ENCODE results near the gene PPT2. TPM values are rescaled to one million over a fixed set of nuclear protein-coding genes. Genes with fewer than 3 reads are reported as not detected.

PPT2 gene
- total and polyA plus RNA-seq, 4 donors: 20.7 to 75.1 (median 40.1) TPM

DNA sequence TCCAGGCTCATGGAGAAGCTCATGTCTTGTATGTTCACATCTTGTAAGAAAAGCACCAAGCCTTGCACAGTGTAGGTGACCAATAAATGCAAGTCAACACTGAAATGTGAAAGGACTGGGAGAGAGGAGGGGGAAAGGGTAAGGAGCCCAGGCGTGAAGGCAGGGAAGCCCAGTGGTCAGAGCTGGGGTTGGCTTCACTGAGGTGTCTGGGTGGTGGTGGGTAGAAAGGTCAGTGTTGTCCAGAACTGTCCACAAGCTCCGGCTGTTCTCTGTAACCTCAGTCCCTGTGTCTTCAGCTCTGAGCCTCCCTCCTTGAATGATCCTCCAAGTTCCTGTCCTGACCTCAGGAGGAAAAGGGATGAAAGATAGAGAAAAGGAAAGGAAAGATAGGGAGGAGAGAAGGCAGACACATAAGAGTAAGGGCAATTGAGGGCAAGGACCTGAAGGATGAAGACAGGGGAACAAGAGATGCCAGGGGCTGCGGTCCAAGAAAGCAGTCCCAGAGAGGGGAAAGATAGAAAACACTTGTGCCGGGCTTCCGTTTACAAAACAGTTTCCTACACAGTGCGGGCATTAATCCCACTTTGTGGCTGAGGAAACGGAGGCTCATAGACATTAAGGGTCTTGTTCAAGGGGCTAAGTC, 42.4 kb upstream of the PPT2 start:
- H3K27ac ChIP-seq (ENCODE audit: low read depth, low read length): peak overlapping the region; percentile 84
- H3K4me1 ChIP-seq (ENCODE audit: control insufficient read depth, insufficient read depth, low read length): peaks cover 40% of the 10 kb centered on the region
- WGBS (ENCODE audit: insufficient coverage): 71% methylated on average over 1 of the region's 7 CpGs
- H3K9me3 ChIP-seq (ENCODE audit: control insufficient read depth, insufficient read depth, low read length): no peaks in the 10 kb centered on the region
- H3K36me3 ChIP-seq (ENCODE audit: control insufficient read depth, insufficient read depth, low read length): peaks cover 30% of the 10 kb centered on the region
- H3K27me3 ChIP-seq (ENCODE audit: control insufficient read depth, insufficient read depth, low read length): peaks cover 26% of the 10 kb centered on the region
- DNase-seq (ENCODE audit: low read depth in 4 of 6, low spot score in 6 of 6): no peak
- no peak overlapping the region for H3K4me3 ChIP-seq (ENCODE audit: low read depth, low read length)

DNA sequence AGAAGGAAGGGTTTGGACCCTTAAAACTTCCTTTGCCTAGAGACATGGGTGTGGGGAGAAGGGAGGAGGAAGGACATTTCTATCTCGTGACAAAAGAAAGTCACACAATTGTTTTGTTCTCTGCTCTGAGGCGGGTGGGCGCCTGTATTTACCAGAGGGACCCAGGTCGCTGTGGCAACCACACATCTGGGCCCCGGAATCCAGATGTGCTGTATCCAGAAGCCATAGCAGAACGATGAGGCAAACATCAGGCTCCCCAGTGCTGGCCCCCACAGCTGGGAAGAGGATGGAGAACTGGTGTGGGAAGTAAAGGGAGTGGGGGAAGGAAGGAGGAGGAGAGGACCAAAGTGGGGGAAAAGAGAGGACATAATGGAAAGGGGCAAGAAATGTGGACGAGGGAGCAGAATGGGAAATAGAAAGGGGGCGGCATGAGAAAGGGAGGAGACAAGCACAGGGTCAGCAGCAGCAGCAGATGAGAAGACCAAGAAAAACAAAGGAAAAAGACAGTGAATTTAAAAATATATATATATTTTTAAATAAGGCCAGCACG, 41.4 kb upstream of the PPT2 start:
- Histone ChIP-seq H3K27ac (ENCODE audit: low read depth, low read length) (peak overlapping the region; percentile 84), H3K36me3 (ENCODE audit: control insufficient read depth, insufficient read depth, low read length) (peaks cover 40% of the 10 kb centered on the region), H3K4me3 (ENCODE audit: low read depth, low read length) (no peak overlapping the region), H3K4me1 (ENCODE audit: control insufficient read depth, insufficient read depth, low read length) (peaks cover 38% of the 10 kb centered on the region), H3K9me3 (ENCODE audit: control insufficient read depth, insufficient read depth, low read length) (no peaks in the 10 kb centered on the region), H3K27me3 (ENCODE audit: control insufficient read depth, insufficient read depth, low read length) (peaks cover 25% of the 10 kb centered on the region)
- 35% methylated on average over 7 of the region's 9 CpGs for WGBS (ENCODE audit: insufficient coverage)
- DNase-seq (ENCODE audit: low read depth in 4 of 6, low spot score in 6 of 6): no peak

DNA sequence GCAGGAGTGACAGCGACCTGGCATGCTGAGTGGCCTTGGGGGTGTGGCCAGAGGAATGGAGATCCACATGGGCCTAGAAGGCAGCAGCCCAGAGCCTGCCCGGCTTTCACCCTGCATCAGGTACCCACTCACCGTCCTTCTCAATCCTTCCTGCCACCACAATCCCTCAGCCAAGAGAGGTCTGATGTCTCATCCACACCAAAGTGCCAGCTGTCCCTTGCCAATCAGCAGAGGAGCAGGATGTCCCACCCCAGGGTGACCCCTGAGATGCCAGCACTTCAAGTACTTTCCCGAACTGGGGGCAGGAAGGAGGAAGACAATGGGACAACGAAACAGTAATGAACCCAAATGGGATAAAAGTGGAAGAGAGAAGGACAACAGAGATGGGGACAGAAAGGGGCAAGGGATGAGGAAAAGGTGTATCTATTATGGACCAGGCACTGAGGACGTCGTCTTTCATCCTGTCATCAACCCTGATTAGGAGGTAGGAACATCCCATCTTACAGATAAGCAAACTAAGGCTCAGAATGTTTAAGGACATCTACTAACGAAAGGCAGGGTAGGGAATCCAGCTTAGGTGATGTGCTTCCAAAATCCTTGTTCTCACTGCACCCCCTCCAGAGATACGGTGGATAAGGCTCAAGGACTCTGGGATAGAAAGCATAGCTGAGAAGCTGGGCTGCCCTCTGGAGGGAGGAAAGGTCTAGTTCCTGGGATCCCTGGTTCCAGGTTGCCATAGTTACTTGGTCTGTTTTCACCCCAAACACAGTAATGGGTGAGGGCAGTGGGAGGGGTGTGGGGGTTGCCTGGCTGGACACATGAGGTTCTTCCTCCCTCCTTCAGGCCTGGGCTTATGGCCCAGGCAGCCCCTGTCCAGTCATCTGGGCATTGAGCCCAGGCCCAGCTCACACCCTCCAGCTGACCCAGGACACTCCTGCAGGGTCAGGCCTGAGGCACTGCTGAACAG, 40.3 kb upstream of the PPT2 start:
- peak overlapping the region; percentile 84 for H3K27ac ChIP-seq (ENCODE audit: low read depth, low read length)
- peak in 2 of 6 donors; percentile 22 to 91 for DNase-seq (ENCODE audit: low read depth in 4 of 6, low spot score in 6 of 6)
- H3K36me3 ChIP-seq (ENCODE audit: control insufficient read depth, insufficient read depth, low read length): peaks cover 51% of the 10 kb centered on the region
- no peaks in the 10 kb centered on the region for H3K9me3 ChIP-seq (ENCODE audit: control insufficient read depth, insufficient read depth, low read length)
- no peak overlapping the region for H3K4me3 ChIP-seq (ENCODE audit: low read depth, low read length)
- WGBS (ENCODE audit: insufficient coverage): 88% methylated on average over 5 of the region's 9 CpGs
- H3K4me1 ChIP-seq (ENCODE audit: control insufficient read depth, insufficient read depth, low read length): peaks cover 29% of the 10 kb centered on the region
- peaks cover 15% of the 10 kb centered on the region for H3K27me3 ChIP-seq (ENCODE audit: control insufficient read depth, insufficient read depth, low read length)

DNA sequence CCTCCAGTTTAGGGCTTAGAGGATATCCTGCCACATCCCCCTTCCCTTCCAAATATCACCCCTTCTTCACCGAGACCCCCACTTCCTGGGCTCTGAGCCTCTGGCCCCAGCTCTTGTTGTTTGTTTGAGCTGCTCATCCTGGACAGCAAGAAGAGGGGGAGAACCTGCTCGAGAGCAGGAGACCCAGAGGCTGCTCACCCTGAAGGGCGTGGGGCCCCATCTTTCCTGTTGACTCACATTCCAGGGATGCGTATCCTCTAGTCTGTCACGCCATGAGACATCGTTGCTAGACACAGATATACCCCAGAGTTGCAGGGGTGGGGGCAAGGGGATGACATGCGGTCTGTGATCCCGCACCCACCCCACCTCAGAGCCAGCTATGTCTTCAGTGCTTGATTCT, 39.1 kb upstream of the PPT2 start:
- 98% methylated on average over 4 of the region's 8 CpGs for WGBS (ENCODE audit: insufficient coverage)
- peaks cover 61% of the 10 kb centered on the region for H3K36me3 ChIP-seq (ENCODE audit: control insufficient read depth, insufficient read depth, low read length)
- H3K4me3 ChIP-seq (ENCODE audit: low read depth, low read length): no peak overlapping the region
- H3K9me3 ChIP-seq (ENCODE audit: control insufficient read depth, insufficient read depth, low read length): no peaks in the 10 kb centered on the region
- DNase-seq (ENCODE audit: low read depth in 4 of 6, low spot score in 6 of 6): no peak
- peaks cover 3% of the 10 kb centered on the region for H3K27me3 ChIP-seq (ENCODE audit: control insufficient read depth, insufficient read depth, low read length)
- H3K4me1 ChIP-seq (ENCODE audit: control insufficient read depth, insufficient read depth, low read length): peaks cover 28% of the 10 kb centered on the region
- peak overlapping the region; percentile 33 for H3K27ac ChIP-seq (ENCODE audit: low read depth, low read length)

DNA sequence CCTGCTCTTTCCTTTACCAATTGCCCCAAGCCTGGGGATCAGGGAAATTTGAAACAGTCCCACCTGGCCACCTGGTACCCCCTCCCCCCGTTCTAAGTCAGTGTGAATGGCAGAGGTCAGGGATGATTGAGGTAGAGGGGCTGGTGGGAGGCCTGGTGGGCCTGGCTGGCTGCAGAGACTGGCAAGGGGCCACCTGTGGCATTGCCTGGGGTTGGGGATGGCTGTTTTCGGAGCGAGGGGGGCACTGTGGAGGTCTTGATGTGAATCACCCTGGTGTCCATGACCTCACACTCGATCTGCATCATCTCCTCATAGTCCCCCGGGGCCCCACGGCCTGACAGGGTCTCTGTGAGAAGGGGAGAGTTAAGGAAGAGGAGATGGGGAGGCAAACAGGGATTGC, 38.3 kb upstream of the PPT2 start:
- Histone ChIP-seq H3K27me3 (ENCODE audit: control insufficient read depth, insufficient read depth, low read length) (no peaks in the 10 kb centered on the region), H3K9me3 (ENCODE audit: control insufficient read depth, insufficient read depth, low read length) (no peaks in the 10 kb centered on the region), H3K27ac (ENCODE audit: low read depth, low read length) (no peak overlapping the region), H3K4me1 (ENCODE audit: control insufficient read depth, insufficient read depth, low read length) (peaks cover 28% of the 10 kb centered on the region), H3K36me3 (ENCODE audit: control insufficient read depth, insufficient read depth, low read length) (peaks cover 67% of the 10 kb centered on the region), H3K4me3 (ENCODE audit: low read depth, low read length) (no peak overlapping the region)
- DNase-seq (ENCODE audit: low read depth in 4 of 6, low spot score in 6 of 6): no peak
- WGBS (ENCODE audit: insufficient coverage): 94% methylated on average over 2 of the region's 6 CpGs

DNA sequence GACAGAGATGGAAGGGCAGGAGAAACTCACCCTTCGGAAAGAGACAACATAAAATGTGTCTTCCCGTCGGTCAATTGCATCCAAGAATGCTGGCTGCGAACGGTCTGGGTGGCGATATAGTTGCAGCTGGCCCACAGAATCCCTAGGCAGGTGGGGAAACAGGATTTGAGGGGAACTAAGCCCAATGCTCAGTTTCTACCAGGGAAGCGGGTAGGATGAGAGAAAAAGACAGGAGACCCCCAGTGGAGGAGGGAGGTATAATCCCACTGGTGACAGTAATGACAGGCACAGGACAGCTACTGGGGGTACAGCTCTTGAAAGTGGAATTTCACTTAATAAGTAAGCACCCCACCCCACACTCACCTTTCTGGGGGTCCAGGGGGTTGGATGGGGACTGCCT, 37.3 kb upstream of the PPT2 start:
- DNase-seq (ENCODE audit: low read depth in 4 of 6, low spot score in 6 of 6): peak in 1 of 6 donors; percentile 26
- 84% methylated on average over 6 of the region's 7 CpGs for WGBS (ENCODE audit: insufficient coverage)
- Histone ChIP-seq H3K9me3 (ENCODE audit: control insufficient read depth, insufficient read depth, low read length) (no peaks in the 10 kb centered on the region), H3K4me3 (ENCODE audit: low read depth, low read length) (no peak overlapping the region), H3K36me3 (ENCODE audit: control insufficient read depth, insufficient read depth, low read length) (peaks cover 77% of the 10 kb centered on the region), H3K27ac (ENCODE audit: low read depth, low read length) (no peak overlapping the region), H3K4me1 (ENCODE audit: control insufficient read depth, insufficient read depth, low read length) (peaks cover 28% of the 10 kb centered on the region), H3K27me3 (ENCODE audit: control insufficient read depth, insufficient read depth, low read length) (no peaks in the 10 kb centered on the region)

DNA sequence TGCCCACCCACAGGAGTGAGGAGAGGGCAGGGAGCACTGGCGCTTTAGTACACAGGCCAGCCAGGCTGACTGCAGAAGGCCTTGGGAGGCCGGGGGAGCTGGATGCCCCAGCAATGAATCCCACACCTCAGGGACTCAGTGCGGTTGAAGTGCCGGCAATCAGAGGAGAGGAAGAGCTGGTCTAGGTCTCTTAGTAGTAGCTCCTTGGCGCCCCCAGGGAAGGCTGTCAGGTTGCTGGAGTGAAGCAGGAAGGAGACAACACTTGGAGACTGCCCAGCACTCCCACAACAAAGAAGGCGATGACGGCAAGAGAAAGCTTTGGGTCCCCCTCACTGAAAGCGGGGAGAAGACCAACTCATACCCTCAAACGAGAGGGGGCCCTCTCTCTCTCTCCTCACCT, 36.5 kb upstream of the PPT2 start:
- Histone ChIP-seq H3K27me3 (ENCODE audit: control insufficient read depth, insufficient read depth, low read length) (no peaks in the 10 kb centered on the region), H3K4me1 (ENCODE audit: control insufficient read depth, insufficient read depth, low read length) (peaks cover 27% of the 10 kb centered on the region), H3K4me3 (ENCODE audit: low read depth, low read length) (no peak overlapping the region), H3K27ac (ENCODE audit: low read depth, low read length) (no peak overlapping the region), H3K9me3 (ENCODE audit: control insufficient read depth, insufficient read depth, low read length) (no peaks in the 10 kb centered on the region), H3K36me3 (ENCODE audit: control insufficient read depth, insufficient read depth, low read length) (peaks cover 85% of the 10 kb centered on the region)
- WGBS (ENCODE audit: insufficient coverage): 92% methylated on average over 8 of the region's 9 CpGs
- DNase-seq (ENCODE audit: low read depth in 4 of 6, low spot score in 6 of 6): no peak

DNA sequence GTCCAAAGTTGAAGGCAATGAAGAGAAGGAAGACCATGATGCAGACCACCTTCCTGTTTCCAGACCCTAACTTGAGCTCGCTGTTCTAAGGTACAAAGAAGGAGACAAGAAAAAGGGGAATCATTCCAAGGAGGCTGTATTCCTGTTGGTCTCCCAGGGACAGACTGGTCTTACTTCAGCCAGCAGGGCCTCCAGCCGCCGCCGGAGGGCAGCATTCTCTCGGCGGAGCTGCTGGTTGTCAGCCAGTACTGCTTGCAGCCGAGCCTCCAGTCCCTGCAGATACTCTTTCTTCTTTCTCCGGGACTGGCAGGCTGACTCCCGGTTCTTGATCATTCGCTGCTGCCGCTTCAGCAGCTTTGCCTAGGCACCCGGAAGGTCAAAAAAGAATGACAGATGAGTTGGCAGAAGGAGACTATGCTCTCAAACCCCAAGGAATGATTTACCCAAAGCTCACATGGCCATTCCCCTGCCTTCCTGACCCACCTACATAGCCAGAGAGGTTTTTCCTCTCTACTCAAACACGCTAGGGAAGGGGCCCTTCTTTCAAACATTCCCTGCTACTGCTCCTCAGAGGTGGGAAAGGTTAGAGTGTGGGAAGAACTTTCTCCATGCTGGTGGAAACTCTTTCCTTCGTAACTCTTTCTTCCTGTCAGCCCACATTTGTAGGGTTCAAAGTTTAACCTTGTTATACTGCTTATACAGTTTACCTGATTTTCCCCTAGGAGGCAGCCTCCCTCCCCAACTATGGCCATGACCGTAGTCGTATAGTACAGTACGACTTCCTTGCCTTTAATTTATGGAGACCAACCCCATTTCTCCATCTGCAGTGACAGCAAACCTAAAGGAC, 34.9 kb upstream of the PPT2 start:
- Histone ChIP-seq H3K27me3 (ENCODE audit: control insufficient read depth, insufficient read depth, low read length) (no peaks in the 10 kb centered on the region), H3K27ac (ENCODE audit: low read depth, low read length) (peak overlapping the region; percentile 61), H3K36me3 (ENCODE audit: control insufficient read depth, insufficient read depth, low read length) (peaks cover 94% of the 10 kb centered on the region), H3K4me3 (ENCODE audit: low read depth, low read length) (no peak overlapping the region), H3K4me1 (ENCODE audit: control insufficient read depth, insufficient read depth, low read length) (peaks cover 17% of the 10 kb centered on the region), H3K9me3 (ENCODE audit: control insufficient read depth, insufficient read depth, low read length) (no peaks in the 10 kb centered on the region)
- DNase-seq (ENCODE audit: low read depth in 4 of 6, low spot score in 6 of 6): peak in 5 of 6 donors; percentile 51 to 92 (median 68)
- WGBS (ENCODE audit: insufficient coverage): 19% methylated on average over 12 of the region's 17 CpGs

DNA sequence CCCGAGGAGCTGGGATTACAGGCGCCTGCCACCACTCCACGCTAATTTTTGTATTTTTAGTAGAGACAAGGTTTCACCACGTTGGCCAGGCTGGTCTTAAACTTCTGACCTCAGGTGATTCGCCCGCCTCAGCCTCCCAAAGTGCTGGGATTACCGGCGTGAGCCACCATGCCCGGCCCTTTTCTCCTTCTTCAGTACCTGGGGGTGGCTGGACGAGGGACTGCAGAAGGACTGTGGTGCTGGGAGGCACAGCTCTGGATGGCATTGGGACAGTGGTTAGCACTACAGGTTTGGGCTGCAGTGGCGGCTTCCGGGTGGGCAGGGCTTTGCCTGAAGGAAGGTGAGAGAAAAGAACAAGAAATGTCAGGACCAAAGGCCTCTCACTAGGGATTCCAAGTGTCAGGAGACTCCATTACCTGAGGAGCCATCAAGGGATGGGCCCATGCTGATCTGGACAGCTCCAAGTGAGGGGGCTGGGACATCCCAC, 33.3 kb upstream of the PPT2 start:
- no peak for DNase-seq (ENCODE audit: low read depth in 4 of 6, low spot score in 6 of 6)
- Histone ChIP-seq H3K27ac (ENCODE audit: low read depth, low read length) (no peak overlapping the region), H3K4me3 (ENCODE audit: low read depth, low read length) (no peak overlapping the region), H3K36me3 (ENCODE audit: control insufficient read depth, insufficient read depth, low read length) (peaks cover 95% of the 10 kb centered on the region), H3K9me3 (ENCODE audit: control insufficient read depth, insufficient read depth, low read length) (no peaks in the 10 kb centered on the region), H3K4me1 (ENCODE audit: control insufficient read depth, insufficient read depth, low read length) (peaks cover 13% of the 10 kb centered on the region), H3K27me3 (ENCODE audit: control insufficient read depth, insufficient read depth, low read length) (no peaks in the 10 kb centered on the region)
- 97% methylated on average over 10 of the region's 12 CpGs for WGBS (ENCODE audit: insufficient coverage)

Measured in spinal cord (tissue), 10 donors.